Non-pigmented ciliary epithelial cell (primary cell): Measurements from ENCODE around the gene POU2F1.
A peak's percentile ranks its signal among the peaks of the same experiment; 100 is the strongest.

Experiments used
- DNase-seq: peaks from one replicate; pipeline ENCODE4 v3.0.0-alpha.2; 2010; ENCODE audit warnings: low read depth

The POU2F1 gene

DNA sequence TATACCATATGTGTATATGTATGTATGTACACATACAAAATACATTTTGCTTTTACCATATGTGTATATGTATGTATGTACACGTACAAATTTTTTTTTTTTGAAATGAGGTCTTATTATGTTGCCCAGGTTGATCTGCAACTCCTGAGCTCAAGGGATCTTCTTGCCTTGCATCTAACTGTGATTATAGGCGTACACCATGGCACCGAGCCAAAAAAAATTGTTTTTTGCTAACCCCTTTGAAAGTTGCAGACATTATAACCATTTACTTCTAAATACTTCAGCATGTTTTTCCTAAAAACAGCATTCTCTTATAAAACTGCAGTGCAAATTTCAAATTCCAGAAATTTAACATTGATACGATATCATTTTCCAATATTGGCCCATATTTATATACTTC, 147.0 kb downstream of the POU2F1 start:
- DNase-seq, result no peak

DNA sequence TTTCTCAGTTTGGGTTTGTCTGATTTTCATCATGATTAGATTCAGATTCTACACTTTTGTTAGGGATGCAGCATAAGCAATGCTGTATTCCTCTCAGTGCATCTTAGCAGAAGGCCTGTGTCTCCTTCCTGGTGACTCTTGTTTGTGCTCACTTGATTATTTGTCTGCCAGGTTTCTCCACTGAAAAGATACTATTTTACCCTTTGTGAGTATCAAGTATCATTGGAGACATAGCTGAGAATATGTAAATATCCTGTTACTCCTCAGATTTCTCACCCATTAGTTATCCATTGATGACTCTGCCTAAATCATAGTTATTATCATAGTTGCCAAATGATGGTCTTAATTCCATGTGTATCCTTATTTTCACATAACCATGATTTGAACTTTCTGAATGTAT, 148.5 kb downstream of the POU2F1 start:
- no peak for DNase-seq

DNA sequence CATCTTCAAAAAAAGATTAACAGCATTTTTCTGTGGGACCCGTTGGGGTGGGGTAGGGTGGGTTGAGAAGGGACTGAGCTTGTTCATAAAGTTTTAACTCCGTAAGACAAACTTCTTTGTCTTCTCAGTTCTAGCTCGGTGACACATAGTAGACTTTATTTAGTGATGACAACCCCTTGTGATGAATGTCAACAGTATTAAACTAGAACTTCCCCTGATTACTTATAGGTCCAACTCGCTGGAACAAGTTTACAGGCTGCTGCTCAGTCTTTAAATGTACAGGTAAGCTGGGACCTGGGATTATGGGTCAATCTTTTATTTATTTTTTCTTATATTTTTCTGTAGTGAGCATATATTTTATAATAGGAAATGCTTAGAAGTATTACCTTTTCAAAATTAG, 149.2 kb downstream of the POU2F1 start:
- DNase-seq, result no peak

DNA sequence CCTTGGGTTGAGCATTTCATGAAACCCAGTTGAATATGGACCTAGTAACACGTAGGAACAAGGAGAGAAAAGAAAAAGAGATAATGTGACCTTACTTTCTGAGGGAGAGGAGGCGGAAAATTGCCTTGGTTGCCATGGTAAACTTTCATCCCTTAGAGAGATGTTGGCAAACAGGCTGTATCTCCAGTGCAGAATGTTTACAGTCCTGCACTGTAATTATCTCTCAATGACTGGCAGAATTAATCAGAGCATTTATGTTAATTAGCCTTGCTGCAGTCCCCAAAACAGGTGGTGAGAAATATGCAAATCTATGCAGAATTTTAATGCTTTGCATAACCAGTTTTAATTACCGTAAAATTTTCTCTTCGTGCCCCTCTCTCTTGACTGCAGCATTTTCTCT, 150.3 kb downstream of the POU2F1 start:
- no peak for DNase-seq

DNA sequence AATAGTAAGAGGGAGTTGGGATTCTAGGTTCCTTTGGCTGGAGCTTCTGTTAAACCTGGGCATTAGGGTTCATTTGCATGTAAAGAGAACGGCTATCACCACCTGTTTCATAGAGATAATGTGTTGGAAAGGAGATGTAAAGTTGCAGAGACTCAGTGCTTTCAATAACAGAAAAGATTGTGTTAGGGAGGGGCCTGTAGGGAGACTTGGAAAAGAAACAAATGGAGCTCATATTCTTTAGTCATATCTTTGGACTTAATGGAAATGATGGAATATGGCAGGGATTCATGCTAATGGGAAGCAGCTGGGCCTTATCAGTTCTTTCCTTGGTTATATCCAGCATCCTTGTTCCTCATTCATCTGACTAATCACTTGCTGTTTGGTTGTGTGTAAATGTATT, 152.7 kb downstream of the POU2F1 start:
- DNase-seq, result no peak

DNA sequence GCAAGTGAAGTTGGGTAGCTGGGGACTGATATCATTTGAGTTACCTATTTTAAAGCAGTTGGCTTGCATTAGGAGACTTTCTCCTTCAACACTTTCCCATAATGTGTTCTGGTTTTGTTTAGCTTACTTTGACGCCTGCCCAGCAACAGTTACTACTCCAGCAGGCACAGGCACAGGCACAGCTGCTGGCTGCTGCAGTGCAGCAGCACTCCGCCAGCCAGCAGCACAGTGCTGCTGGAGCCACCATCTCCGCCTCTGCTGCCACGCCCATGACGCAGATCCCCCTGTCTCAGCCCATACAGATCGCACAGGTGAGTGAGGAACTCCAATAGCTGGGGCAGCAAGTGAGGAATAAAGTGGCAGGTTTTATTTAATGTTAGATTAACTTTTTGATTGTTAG, 153.3 kb downstream of the POU2F1 start:
- DNase-seq, result no peak

DNA sequence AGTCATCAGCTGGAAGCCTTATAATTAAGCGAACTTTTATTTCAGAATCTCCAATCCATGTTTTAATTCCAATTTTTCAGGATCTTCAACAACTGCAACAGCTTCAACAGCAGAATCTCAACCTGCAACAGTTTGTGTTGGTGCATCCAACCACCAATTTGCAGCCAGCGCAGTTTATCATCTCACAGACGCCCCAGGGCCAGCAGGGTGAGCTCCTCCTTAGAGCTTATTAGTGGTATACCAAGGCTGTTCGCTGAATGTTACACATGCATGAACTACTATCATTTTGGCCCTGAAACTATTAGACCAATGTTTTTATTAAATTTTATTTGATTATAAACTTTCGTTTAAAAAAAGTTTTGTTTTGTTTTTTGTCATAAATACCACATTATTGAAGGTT, 155.3 kb downstream of the POU2F1 start:
- no peak for DNase-seq

DNA sequence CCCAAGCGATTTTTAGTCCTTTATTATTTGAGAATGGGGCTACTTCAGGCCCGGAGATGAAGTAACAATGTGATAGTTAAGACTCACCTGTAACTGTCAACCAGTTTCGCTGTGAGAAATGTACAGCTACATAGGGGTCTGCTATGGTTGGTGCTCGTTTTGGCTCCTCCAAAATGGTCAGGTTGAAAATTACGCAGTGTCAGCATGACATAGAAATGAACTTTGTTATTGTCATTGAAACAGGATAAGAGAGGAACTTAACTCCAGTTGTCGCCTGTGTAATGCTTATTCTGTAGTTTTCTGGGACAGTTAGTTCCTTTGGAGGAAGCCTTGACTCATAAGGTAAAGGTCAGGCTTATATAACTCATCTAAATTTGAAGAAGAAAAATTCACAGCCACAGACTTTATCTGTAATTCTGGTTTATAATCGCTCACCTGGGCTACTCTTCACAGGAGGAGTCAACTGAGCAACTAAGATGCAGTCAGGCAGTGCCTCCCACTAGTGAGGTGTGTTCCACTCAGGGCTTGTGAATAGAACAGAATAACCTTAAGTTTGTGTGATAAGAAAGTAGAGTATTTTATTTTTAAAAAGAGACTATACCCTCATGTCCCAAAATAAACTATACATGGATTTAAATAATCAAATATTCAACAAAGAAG, 166.7 kb downstream of the POU2F1 start:
- no peak for DNase-seq

DNA sequence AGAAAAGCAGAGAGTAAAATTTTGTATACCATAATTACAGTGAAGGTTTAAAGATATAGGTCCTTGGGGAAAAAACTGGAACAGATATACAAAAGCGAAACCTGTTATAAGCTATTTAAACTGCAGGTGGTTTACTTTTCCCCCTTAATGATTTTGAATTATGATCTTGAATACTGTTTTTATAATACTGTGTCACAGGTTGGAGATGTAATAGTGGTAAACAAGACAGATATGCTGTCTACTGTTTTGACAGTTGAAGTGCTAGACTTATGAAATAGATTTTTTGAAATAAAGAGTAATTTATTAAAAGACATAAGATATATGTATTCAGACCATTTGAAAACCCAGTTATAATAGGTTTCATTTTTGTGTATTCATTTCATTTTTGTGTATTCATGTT, 168.3 kb downstream of the POU2F1 start:
- DNase-seq, result no peak

DNA sequence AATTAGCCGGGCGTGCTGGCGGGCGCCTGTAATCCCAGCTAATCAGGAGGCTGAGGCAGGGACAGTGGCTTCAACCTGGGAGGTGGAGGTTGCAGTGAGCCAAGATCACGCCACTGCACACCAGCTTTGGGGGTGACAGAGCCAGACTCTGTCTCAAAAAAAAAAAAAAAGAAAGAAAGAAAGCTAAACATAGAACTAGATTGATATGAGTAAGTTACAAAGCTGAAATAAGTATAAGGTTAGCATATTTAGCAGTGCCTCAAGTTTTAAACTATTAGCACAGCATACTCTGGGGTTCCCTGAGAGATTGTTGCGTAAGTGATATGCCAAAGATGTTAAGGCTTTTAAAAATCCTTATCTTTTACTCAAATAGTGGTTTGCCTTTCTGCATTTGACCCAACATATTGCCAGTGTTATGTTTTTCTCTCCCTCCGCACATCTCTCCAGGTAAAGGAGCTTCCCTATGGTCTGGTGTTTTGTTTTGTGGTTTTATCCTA, 171.6 kb downstream of the POU2F1 start:
- DNase-seq, result no peak

DNA sequence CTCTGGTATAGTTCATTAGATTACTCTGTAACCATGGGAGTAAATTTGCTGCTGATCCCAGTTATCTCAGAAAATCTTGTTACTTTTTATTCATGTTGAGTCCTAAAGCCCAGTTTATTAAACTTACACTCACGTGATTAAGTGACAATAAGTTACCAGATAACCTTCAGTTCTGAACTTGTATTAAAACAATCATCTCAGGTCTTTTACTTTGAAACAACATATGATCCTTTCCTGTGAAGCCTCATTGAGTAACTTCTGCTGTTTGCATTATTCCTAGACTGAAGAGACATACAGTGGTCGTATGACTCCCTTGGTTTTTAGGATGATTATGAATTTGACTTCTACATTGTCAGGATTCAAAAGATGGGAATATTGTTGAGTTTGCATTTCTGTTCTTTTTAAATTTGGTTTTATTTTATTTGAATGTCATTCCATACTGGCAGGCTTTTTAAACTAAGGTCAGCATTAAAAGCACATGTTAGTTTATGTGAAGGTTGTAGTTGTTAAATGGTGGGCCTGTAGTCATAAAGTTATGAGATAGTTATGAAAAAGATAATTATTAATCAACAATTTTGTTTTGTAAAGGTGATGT, 179.8 kb downstream of the POU2F1 start:
- no peak for DNase-seq

DNA sequence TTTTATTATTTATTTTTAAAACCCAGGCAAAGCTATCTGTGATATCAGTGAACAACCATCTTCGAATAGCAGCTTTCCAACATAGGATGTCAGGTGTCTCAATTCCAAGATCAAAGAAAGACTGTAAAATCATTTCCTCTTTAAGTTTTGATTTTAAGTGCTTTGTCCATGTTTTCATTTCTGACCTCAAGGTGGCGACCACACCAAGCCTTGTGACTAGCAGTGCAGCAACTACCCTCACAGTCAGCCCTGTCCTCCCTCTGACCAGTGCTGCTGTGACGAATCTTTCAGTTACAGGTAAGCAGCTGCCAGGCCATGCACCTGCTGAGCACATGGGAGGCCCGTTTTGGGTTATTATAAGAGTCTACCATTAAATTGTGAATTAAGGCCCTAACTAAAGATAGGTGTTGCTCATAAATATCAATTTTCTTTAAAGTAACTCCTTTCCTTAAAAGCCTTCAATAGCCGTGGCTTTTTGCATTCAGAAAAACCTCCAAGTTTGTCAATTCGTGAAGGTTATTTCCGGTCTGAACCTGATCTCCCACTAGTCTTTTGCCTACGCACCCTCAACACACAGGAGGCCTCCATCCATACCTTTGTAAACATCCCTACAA, 180.7 kb downstream of the POU2F1 start:
- DNase-seq, result peak; percentile 15

DNA sequence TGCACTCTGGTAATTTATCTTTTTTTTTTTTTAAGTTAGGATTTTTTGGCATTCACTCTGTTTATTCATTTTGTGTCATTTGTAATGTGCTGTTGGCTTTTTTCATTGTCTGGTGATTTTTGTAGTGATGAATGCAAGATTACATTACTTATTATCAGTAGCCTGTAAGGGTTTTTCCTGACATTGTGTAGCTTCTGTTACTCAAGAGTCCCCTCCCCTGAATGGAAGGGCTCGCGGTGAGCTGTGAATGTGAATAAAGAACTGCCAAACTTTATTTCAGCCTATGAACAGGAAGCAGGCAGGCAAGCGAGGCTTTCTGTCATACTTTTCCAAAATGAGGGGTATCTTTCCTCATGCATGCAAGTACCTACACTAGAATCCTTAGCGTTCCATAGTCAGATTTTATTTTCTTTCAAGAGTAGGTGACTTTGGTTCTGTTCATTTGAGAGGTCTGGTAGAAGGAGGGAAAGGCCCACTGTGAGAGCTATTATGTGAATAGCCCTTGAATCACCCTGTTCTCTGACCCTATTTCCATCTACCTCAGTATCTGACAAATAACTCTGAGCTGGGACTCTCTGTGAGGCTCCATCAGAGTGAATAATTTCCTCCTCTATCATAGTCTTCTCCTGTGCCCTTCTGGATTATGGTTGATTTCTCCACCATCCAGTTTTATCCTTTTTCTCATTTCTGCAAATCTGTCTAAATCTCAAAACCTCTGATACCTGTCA, 183.6 kb downstream of the POU2F1 start:
- DNase-seq, result no peak

DNA sequence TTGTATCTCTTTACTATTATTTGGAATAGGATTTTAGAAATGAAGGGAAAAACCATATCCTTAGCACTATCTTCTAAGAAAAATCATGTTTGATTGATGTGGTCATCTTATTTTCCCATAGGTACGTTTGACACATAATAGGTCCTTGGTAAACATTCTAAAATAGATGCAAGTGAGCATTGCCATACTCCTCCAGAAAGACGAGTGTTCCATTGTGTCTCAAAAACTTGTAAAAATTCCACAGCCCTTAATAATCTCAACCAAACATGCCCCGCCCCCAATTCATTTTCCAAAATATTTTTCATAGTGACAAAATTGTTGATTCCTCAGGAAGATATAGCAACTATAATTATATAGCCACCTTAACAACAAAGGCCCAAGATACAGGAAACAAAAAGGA, 184.2 kb downstream of the POU2F1 start:
- DNase-seq, result no peak

DNA sequence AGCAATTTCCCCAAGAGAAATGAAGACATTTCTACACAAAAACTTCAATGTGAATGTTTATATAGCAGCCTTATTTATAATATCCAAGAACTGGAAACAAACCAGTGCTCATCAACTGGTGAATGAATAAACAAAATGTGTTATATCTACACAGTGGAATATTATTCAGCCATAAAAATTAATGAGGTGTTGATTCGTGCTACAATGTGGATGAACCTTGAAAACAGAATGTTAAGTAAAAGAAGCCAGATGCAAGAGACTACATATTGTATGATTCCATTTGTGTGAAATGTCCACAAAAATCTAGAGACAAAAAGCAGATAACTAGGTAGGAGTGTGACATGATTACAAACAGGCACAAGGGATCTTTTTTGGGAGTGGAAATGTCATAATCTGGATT, 187.7 kb downstream of the POU2F1 start:
- DNase-seq, result no peak

DNA sequence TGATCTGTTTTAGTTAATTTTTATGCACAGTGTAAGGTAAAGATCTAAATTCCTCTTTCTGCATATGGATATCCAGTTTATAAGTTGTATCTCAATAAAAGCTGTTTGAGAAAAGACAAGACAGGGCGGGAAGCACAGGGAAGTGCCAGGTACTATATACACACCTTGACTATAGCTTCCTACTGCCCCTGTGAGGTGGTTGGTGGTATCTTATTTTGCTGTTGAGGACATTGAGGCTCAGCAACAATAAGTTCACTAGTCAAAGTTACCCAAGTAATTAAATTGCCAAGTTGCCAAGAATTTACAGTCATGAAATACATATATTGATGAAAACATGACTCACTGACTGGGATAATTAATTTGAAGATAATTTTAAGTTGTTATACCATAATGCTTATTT, 188.5 kb downstream of the POU2F1 start:
- DNase-seq, result no peak

DNA sequence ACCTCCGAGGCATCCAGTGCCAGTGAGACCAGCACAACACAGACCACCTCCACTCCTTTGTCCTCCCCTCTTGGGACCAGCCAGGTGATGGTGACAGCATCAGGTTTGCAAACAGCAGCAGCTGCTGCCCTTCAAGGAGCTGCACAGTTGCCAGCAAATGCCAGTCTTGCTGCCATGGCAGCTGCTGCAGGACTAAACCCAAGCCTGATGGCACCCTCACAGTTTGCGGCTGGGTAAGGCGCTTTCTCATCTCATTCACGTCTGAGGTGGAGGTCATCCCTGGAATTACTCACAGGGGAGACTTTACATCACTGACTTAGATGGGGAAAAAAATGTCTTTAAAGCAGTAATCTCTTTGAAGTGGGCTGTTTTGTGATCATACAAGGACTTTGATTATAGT, 191.4 kb downstream of the POU2F1 start:
- DNase-seq, result no peak

DNA sequence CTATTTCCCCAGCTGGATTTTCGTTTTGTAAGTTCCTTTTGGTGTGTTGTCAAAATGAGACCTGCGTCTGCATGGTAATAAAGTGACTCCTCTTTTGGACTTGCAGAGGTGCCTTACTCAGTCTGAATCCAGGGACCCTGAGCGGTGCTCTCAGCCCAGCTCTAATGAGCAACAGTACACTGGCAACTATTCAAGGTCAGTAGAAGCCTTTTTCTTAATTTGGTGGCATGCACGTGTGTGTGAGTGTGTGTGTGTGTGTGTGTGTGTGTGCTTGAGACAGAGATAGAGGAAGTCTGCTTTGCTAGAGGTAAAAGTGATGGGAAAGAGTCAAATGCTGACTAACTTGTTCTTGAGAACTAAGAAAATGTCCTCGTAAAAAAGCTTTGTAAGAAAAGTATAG, 192.2 kb downstream of the POU2F1 start:
- DNase-seq, result no peak

DNA sequence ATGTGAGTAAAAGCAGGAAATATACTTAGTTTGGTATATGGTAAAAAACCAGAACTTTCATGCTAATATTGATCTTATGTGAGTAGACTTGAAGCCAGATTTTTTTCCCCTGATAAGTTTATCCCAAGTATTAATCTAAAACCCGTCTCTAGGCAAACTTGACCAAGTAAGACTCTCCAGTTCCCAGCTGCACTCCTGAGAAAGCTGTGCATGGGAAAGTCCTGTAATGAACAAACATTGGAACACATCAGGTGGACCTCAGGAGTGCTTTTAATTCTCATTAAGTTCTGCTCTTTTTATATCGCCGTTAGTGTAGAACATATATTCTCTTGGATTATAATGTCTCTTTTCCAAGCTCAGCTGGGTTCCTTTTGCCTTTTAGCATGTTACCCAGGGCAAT, 192.6 kb downstream of the POU2F1 start:
- DNase-seq, result no peak

DNA sequence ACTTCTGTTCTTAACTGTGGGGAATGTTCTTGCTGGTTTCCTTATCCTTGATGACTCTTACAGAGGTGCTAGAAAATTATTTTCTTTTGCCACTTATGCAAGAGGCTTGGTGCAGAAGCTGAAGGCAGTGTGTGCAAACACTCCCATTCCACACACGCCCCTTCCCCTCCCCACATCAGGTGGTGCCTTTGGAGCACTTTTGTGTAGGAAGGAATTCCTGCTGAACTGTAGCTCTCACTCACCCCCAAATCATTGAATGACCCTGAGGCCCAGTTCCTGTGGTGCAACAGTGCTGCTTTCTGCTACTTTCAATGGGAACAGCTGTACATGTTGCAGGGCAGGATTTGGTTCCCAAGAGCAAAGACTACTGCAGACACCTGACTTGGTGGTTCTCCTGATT, 195.8 kb downstream of the POU2F1 start:
- no peak for DNase-seq

DNA sequence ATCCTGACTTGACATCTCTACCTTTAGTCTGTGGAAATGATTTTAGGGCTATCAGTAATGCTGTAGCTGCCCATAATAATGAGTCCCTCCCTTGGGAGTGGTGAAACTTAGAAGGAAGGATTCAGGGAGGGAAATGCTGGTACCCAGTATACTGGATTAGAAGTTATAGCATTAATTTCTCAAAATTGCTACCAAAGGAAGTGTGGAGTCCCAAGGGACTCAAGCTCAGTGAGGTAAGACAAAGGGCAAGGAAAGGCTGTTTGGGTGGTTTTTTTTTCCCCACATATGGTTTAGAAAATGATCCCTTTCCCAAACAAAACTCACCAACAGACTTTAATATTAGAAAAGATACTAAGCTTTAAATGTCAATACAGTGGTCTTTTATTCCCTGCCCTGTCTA, 197.7 kb downstream of the POU2F1 start:
- DNase-seq, result no peak

DNA sequence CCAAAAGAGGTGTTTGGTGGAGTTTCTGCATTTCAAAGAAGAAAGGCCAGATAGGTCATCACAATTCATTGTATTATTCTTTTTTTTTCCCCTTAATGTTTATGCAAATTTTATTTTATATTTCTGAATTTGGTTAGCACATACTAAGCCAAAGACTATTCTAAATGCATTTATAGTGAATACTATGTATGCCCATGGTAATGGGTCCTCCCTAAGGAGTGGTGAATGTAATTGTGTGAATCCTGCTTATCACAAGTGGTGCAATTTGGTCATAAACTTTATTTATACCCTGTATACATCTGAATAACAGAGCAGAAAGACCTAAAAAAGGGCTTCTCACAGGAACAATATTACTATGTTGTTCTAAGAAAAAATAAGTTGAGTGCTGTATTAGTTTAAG, 198.6 kb downstream of the POU2F1 start:
- no peak for DNase-seq

DNA sequence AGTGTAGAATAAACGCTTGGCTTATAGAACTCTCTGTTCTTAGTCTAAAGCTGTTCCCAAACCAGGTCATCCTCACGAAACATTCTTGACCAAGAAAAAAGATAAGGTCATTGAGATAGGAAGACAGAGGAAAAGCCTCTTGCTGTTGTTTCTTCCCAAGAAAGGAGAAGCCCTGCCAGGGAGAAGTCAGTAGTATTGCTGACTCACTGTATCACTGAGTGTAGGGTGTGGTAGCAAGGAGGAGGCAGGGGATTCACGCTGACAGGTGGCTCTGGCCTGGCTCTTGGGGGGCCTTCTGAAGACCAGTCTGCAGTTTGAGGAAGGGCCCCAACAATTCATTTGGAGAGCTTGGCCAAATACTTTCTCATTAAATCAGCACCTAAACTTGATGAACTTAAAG, 199.8 kb downstream of the POU2F1 start:
- no peak for DNase-seq
